ENCODE data around the gene IFT57. TPM values are rescaled to one million over a fixed set of nuclear protein-coding genes. Genes with fewer than 3 reads are reported as not detected.

Gene IFT57
- total RNA-seq, 1 experiment from 2014 or later = 40.5 TPM

- Histone ChIP-seq H3K4me3 (no peak overlapping the region), H3K36me3 (peaks cover 4% of the 10 kb centered on the region; the same call in 1 of the 2 replicates)
Measured at GRCh38 chr3:108201258-108201657, 21.0 kb downstream of the IFT57 start.

GRCh38 chr3:108200578-108200977 is 21.6 kb downstream of the IFT57 start:
- Histone ChIP-seq H3K27me3 (replicated peaks) (no peaks in the 10 kb centered on the region), H3K4me3 (no peak overlapping the region), H3K9me3 (replicated peaks) (no peaks in the 10 kb centered on the region), H3K27ac (no peak overlapping the region), H3K36me3 (peaks cover 4% of the 10 kb centered on the region; the same call in 1 of the 2 replicates), H3K4me1 (replicated peaks) (no peaks in the 10 kb centered on the region)
- DNase-seq (ENCODE audit: low read depth in 1 of 2, low spot score in 2 of 2) = no peak

More at GRCh38 chr3:108201258-108201657, 21.0 kb downstream of the IFT57 start:
- Histone ChIP-seq H3K27ac (no peak overlapping the region), H3K4me1 (replicated peaks) (no peaks in the 10 kb centered on the region), H3K9me3 (replicated peaks) (no peaks in the 10 kb centered on the region), H3K27me3 (replicated peaks) (no peaks in the 10 kb centered on the region)
- DNase-seq (ENCODE audit: low read depth in 1 of 2, low spot score in 2 of 2) = no peak

- Histone ChIP-seq H3K4me1 (replicated peaks) (no peaks in the 10 kb centered on the region), H3K9me3 (replicated peaks) (no peaks in the 10 kb centered on the region; the same call in 1 of the 2 replicates), H3K36me3 (peaks cover under 1% of the 10 kb centered on the region; the same call in 1 of the 2 replicates), H3K27ac (no peak overlapping the region), H3K27me3 (replicated peaks) (no peaks in the 10 kb centered on the region), H3K4me3 (no peak overlapping the region)
- DNase-seq (ENCODE audit: low read depth in 1 of 2, low spot score in 2 of 2) = no peak
Measured at GRCh38 chr3:108200024-108200423, 22.2 kb downstream of the IFT57 start.

DNA sequence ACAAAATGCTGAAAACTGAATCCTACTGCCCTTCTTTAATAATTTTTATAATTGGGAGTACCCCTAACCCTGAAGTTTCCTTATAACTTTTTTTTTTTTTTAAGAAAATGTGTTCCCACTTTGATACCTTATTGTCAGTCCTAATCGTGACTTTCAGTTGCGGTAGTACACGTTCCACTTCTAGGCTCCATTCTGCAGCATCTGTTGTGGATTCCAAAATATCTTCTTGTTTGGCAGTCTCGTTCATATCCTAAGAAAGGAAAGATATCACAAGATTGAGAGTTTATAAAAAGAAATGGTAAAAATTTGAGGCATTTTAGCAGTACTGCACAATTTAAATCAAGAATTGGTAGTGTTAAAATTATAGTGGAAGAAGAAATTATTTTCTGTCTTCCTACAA is 30.8 kb downstream of the IFT57 start:
- peaks cover 3% of the 10 kb centered on the region; the same call in 1 of the 2 replicates for H3K9me3 ChIP-seq (replicated peaks)
- no peak overlapping the region for H3K27ac ChIP-seq
- H3K36me3 ChIP-seq = peaks cover 12% of the 10 kb centered on the region
- H3K4me3 ChIP-seq = no peak overlapping the region
- no peak for DNase-seq (ENCODE audit: low read depth in 1 of 2, low spot score in 2 of 2)
- H3K4me1 ChIP-seq (replicated peaks) = no peaks in the 10 kb centered on the region
- no peaks in the 10 kb centered on the region for H3K27me3 ChIP-seq (replicated peaks)

GRCh38 chr3:108190346-108190745 is 31.9 kb downstream of the IFT57 start:
- no peak for DNase-seq (ENCODE audit: low read depth in 1 of 2, low spot score in 2 of 2)
- no peaks in the 10 kb centered on the region for H3K27me3 ChIP-seq (replicated peaks)
- H3K36me3 ChIP-seq = peaks cover 12% of the 10 kb centered on the region
- H3K9me3 ChIP-seq (replicated peaks) = peaks cover 3% of the 10 kb centered on the region; the same call in 1 of the 2 replicates
- no peak overlapping the region for H3K27ac ChIP-seq
- no peak overlapping the region for H3K4me3 ChIP-seq
- no peaks in the 10 kb centered on the region for H3K4me1 ChIP-seq (replicated peaks)

- Histone ChIP-seq H3K27ac (no peak overlapping the region), H3K36me3 (peaks cover 14% of the 10 kb centered on the region), H3K9me3 (replicated peaks) (no peaks in the 10 kb centered on the region; the same call in 1 of the 2 replicates), H3K27me3 (replicated peaks) (no peaks in the 10 kb centered on the region), H3K4me3 (no peak overlapping the region), H3K4me1 (replicated peaks) (no peaks in the 10 kb centered on the region)
- no peak for DNase-seq (ENCODE audit: low read depth in 1 of 2, low spot score in 2 of 2)
Measured at GRCh38 chr3:108189440-108189839, 32.8 kb downstream of the IFT57 start.

DNA sequence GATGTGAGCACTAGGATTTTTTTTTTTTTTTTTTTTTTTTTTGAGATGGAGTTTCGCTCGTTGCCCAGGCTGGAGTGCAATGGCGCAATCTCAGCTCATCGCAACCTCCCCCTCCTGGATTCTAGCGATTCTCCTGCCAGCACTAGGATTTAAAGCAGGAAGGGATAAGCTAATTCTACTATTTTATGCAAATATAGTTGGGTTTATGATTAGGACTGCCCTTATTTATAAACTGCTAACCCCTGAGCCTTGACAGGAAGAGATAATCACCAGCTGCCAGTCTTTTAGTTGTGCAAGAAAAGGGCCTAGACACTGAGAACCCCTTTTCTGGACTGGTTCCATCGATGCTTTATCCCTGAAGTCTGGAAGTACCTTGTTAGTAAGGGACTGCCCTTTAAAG is 36.7 kb downstream of the IFT57 start:
- no peak overlapping the region for H3K4me3 ChIP-seq
- H3K4me1 ChIP-seq (replicated peaks) = peaks cover 7% of the 10 kb centered on the region; the same call in 1 of the 2 replicates
- no peak for DNase-seq (ENCODE audit: low read depth in 1 of 2, low spot score in 2 of 2)
- no peaks in the 10 kb centered on the region for H3K27me3 ChIP-seq (replicated peaks)
- peaks cover 8% of the 10 kb centered on the region for H3K36me3 ChIP-seq
- no peak overlapping the region for H3K27ac ChIP-seq
- no peaks in the 10 kb centered on the region for H3K9me3 ChIP-seq (replicated peaks)

DNA sequence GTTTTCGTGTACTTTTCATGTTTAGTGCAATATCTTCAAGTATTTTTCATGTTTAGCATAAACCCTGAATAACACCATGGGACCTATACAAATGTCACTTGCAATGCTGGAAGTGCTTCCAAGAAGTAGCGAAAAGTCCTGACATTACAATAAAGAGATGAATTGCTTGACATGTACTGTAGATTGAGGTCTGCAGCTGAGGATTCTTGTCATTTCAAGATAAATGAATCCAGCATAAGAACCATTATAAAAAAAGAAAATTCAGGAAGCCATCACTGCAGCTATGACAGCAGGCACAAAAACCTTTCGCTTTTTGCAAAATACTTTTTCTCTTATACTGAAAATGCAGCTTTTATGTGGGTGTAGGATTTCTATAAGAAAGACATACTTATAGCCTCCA is 37.4 kb downstream of the IFT57 start:
- Histone ChIP-seq H3K9me3 (replicated peaks) (no peaks in the 10 kb centered on the region), H3K4me1 (replicated peaks) (peaks cover 7% of the 10 kb centered on the region; the same call in 1 of the 2 replicates), H3K4me3 (no peak overlapping the region), H3K27me3 (replicated peaks) (no peaks in the 10 kb centered on the region), H3K27ac (no peak overlapping the region), H3K36me3 (peaks cover 3% of the 10 kb centered on the region; the same call in 1 of the 2 replicates)
- no peak for DNase-seq (ENCODE audit: low read depth in 1 of 2, low spot score in 2 of 2)

GRCh38 chr3:108183971-108184370 is 38.3 kb downstream of the IFT57 start:
- no peak for DNase-seq (ENCODE audit: low read depth in 1 of 2, low spot score in 2 of 2)
- Histone ChIP-seq H3K9me3 (replicated peaks) (no peaks in the 10 kb centered on the region), H3K36me3 (0 out of 2 replicates have a peak, but pooled peaks cover 3% of the 10 kb centered on the region), H3K27me3 (replicated peaks) (no peaks in the 10 kb centered on the region), H3K4me1 (replicated peaks) (peaks cover 7% of the 10 kb centered on the region; the same call in 1 of the 2 replicates), H3K4me3 (no peak overlapping the region), H3K27ac (no peak overlapping the region)

DNA sequence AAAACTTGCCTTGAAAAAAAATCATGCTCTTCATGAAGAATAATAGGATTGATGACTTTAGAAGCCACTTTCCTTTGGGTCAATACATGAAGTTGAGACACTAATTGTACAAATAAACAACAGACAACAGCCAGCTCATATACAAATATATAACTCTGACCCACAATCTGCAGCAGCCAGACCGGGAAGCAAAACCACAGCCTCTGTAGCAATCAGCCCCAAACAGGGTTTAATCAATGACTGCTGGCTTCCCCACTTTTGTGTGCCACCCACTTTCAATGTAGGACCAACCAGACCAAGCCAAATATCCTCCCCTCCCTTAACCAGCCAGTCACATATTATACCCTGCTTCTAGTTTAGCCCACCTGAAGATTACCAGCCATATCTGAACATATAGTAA is 39.0 kb downstream of the IFT57 start:
- Histone ChIP-seq H3K9me3 (replicated peaks) (no peaks in the 10 kb centered on the region), H3K4me3 (no peak overlapping the region), H3K27me3 (replicated peaks) (no peaks in the 10 kb centered on the region), H3K36me3 (0 out of 2 replicates have a peak, but pooled peaks cover 3% of the 10 kb centered on the region), H3K4me1 (replicated peaks) (peaks cover 7% of the 10 kb centered on the region; the same call in 1 of the 2 replicates), H3K27ac (no peak overlapping the region)
- no peak for DNase-seq (ENCODE audit: low read depth in 1 of 2, low spot score in 2 of 2)

DNA sequence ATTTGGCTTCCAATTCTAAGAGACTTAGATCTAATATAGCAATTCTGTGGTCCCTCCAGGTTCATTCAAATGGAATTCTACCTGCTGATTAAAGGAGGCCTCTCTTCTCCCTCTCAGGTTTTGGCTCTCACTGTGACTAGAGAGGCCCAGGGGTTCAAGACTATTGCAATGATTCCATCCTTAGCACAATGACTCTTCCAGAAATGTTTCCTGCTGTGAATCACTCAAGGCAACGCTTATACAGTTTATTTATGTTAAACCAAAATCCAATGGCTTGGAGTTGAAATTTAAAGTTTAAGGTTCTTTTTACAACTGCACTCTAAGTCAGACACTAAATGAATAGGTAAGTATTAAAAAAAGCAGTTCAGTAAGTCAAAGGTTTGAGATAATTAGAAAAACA is 39.9 kb downstream of the IFT57 start:
- Histone ChIP-seq H3K27me3 (replicated peaks) (no peaks in the 10 kb centered on the region), H3K4me3 (no peak overlapping the region), H3K9me3 (replicated peaks) (no peaks in the 10 kb centered on the region), H3K27ac (no peak overlapping the region), H3K4me1 (replicated peaks) (peaks cover 7% of the 10 kb centered on the region; the same call in 1 of the 2 replicates), H3K36me3 (0 out of 2 replicates have a peak, but pooled peaks cover 3% of the 10 kb centered on the region)
- no peak for DNase-seq (ENCODE audit: low read depth in 1 of 2, low spot score in 2 of 2)

DNA sequence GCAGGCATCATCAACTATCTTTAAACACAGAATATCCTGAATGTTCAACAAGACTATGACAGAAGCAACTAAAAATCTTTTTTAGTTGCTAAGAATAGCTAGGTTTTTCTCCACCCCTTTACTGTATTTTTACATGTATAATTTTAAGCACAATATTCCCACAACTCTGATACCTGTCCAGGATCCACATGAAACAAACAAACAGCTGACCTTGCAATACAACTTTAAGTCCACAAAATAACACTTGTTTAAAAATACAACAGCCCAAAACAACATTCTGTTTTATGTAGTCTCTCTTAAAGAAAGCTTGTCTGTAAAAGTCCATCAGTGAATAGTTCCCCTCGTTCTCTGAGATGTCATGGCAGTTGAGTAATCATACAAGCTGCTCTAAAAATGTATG is 41.1 kb downstream of the IFT57 start:
- no peak for DNase-seq (ENCODE audit: low read depth in 1 of 2, low spot score in 2 of 2)
- H3K4me3 ChIP-seq = no peak overlapping the region
- H3K9me3 ChIP-seq (replicated peaks) = no peaks in the 10 kb centered on the region
- H3K27me3 ChIP-seq (replicated peaks) = no peaks in the 10 kb centered on the region
- H3K36me3 ChIP-seq = 0 out of 2 replicates have a peak, but pooled peaks cover 3% of the 10 kb centered on the region
- H3K4me1 ChIP-seq (replicated peaks) = peaks cover 7% of the 10 kb centered on the region; the same call in 1 of the 2 replicates
- H3K27ac ChIP-seq = no peak overlapping the region

- no peaks in the 10 kb centered on the region for H3K27me3 ChIP-seq (replicated peaks)
- DNase-seq (ENCODE audit: low read depth in 1 of 2, low spot score in 2 of 2) = no peak
- no peak overlapping the region for H3K4me3 ChIP-seq
- no peak overlapping the region for H3K27ac ChIP-seq
- no peaks in the 10 kb centered on the region for H3K9me3 ChIP-seq (replicated peaks)
- 0 out of 2 replicates have a peak, but pooled peaks cover 3% of the 10 kb centered on the region for H3K36me3 ChIP-seq
- H3K4me1 ChIP-seq (replicated peaks) = peaks cover 7% of the 10 kb centered on the region; the same call in 1 of the 2 replicates
Measured at GRCh38 chr3:108180194-108180593, 42.0 kb downstream of the IFT57 start.

- H3K4me3 ChIP-seq = no peak overlapping the region
- H3K9me3 ChIP-seq (replicated peaks) = no peaks in the 10 kb centered on the region
- H3K36me3 ChIP-seq = no peaks in the 10 kb centered on the region
- no peak overlapping the region for H3K27ac ChIP-seq
- no peak for DNase-seq (ENCODE audit: low read depth in 1 of 2, low spot score in 2 of 2)
- peaks cover 7% of the 10 kb centered on the region; the same call in 1 of the 2 replicates for H3K4me1 ChIP-seq (replicated peaks)
- H3K27me3 ChIP-seq (replicated peaks) = no peaks in the 10 kb centered on the region
Measured at GRCh38 chr3:108178676-108179075, 43.5 kb downstream of the IFT57 start.

GRCh38 chr3:108177536-108177935 is 44.7 kb downstream of the IFT57 start:
- H3K4me1 ChIP-seq (replicated peaks) = peaks cover 5% of the 10 kb centered on the region; the same call in 1 of the 2 replicates
- no peak overlapping the region for H3K27ac ChIP-seq
- no peak overlapping the region for H3K4me3 ChIP-seq
- no peaks in the 10 kb centered on the region for H3K9me3 ChIP-seq (replicated peaks)
- no peak for DNase-seq (ENCODE audit: low read depth in 1 of 2, low spot score in 2 of 2)
- H3K36me3 ChIP-seq = no peaks in the 10 kb centered on the region
- no peaks in the 10 kb centered on the region for H3K27me3 ChIP-seq (replicated peaks)

All from SJSA1 (cell line).